Endodermal cell (in vitro differentiated cells): ENCODE data around the gene KRTAP5-4. TPM values are rescaled to one million over a fixed set of nuclear protein-coding genes. Genes with fewer than 3 reads are reported as not detected.
"Not testable (repeated sequence)": the region's sequence is repeated elsewhere in the genome, so short reads cannot be mapped to it uniquely, and the experiment has no call there.

ENCODE experiments used
- DNase-seq: peaks from one replicate; pipeline ENCODE4 v3.0.0-alpha.2; 2017
- H3K27ac ChIP-seq: 2 replicates; pipeline ENCODE4 v1.5.1; 2013; ENCODE audit warnings: mild to moderate bottlenecking, low read depth, low read length, moderate library complexity
- H3K27me3 ChIP-seq: 2 replicates; pipeline ENCODE4 v1.6.1; 2013; ENCODE audit warnings: mild to moderate bottlenecking, low read length, moderate library complexity; ENCODE audit not compliant: insufficient read depth, control insufficient read depth, poor library complexity, severe bottlenecking
- H3K36me3 ChIP-seq: 2 replicates; pipeline ENCODE4 v1.7.0; 2013; ENCODE audit warnings: mild to moderate bottlenecking, low read length, moderate library complexity; ENCODE audit not compliant: control insufficient read depth, insufficient read depth
- H3K4me1 ChIP-seq: one replicate; pipeline ENCODE4 v1.7.0; 2013; ENCODE audit warnings: low read length; ENCODE audit not compliant: control insufficient read depth, insufficient read depth
- H3K4me3 ChIP-seq: 2 replicates; pipeline ENCODE4 v1.5.1; 2013; ENCODE audit warnings: mild to moderate bottlenecking, low read length, moderate library complexity
- H3K9ac ChIP-seq: 2 replicates; pipeline ENCODE4 v1.6.1; 2013; ENCODE audit warnings: mild to moderate bottlenecking, low read length, moderate library complexity; ENCODE audit not compliant: poor library complexity, severe bottlenecking; ENCODE audit errors: extremely low read depth
- H3K9me3 ChIP-seq: 2 replicates; pipeline ENCODE4 v1.6.1; 2013; ENCODE audit warnings: mild to moderate bottlenecking, low read length, moderate library complexity; ENCODE audit not compliant: control insufficient read depth
- H3K27ac Mint-ChIP-seq: 2 replicates; pipeline ENCODE4 v1.8.0; 2020; ENCODE audit warnings: mixed read lengths
- H3K27me3 Mint-ChIP-seq: 2 replicates; pipeline ENCODE4 v1.8.0; 2021; ENCODE audit warnings: mild to moderate bottlenecking, mixed read lengths; ENCODE audit not compliant: insufficient read depth
- H3K36me3 Mint-ChIP-seq: 2 replicates; pipeline ENCODE4 v1.8.0; 2020; ENCODE audit warnings: low read depth, mixed read lengths
- H3K4me1 Mint-ChIP-seq: 2 replicates; pipeline ENCODE4 v1.8.0; 2020; ENCODE audit warnings: mixed read lengths
- H3K4me3 Mint-ChIP-seq: 2 replicates; pipeline ENCODE4 v1.8.0; 2020; ENCODE audit warnings: mild to moderate bottlenecking, moderate library complexity, mixed read lengths
- H3K9me3 Mint-ChIP-seq: 2 replicates; pipeline ENCODE4 v1.8.0; 2020; ENCODE audit warnings: mild to moderate bottlenecking, mixed read lengths
- CTCF ChIP-seq: fragments of 200-600 bp; sonication (generic); conservative IDR thresholded peaks from 2 replicates; pipeline ENCODE4 v1.5.0; 2021; ENCODE audit warnings: antibody characterized with exemption, mild to moderate bottlenecking
- WGBS, 2 experiments: methylation state at CpG; one replicate each; pipeline versions ENCODE4 v1.1.5 to v1.1.7; 2013; ENCODE audit warnings: missing lambda C conversion rate in 2 of 2, mixed read lengths in 1 of 2; ENCODE audit not compliant: insufficient coverage in 1 of 2, insufficient read length in 1 of 2; 5-methylcytosine and 5-hydroxymethylcytosine counted together
- total RNA-seq, 2 donors: library from RNA; stranded (reverse); fragmentation: NEBNext Ultra II Directional in 1 of 2; extraction: Animal tissue kit (Norgen Biotek cat#: 25700) in 1 of 2; gene quantifications; 2 replicates in 1 of 2; 3 replicates in 1 of 2; pipeline ENCODE4 v1.2.1, GENCODE V29; 2021

Gene KRTAP5-4
- total RNA-seq, 2 donors from 2014 or later, result not detected

- H3K4me1 Mint-ChIP-seq, result no peaks in the 10 kb centered on the region
- H3K27me3 ChIP-seq, result peaks cover 4% of the 10 kb centered on the region
Observed at GRCh38 chr11:1618231-1618630, 3.7 kb downstream of the KRTAP5-4 start.

GRCh38 chr11:1608363-1608762 lies 13.6 kb downstream of the KRTAP5-4 start, which contains the start of gene KRTAP5-3:
Gene KRTAP5-3, minus strand, starts transcription at chr11:1608463. Its CDS starts 78 bp downstream, at chr11:1608385.
- H3K4me3 Mint-ChIP-seq, result no peak within 1 kb of the TSS
- 75 to 100% methylated on average over 1 to 4 of the region's 4 CpGs for WGBS, 2 experiments
- H3K4me1 ChIP-seq, result no peaks in the 10 kb centered on the region

More at GRCh38 chr11:1618231-1618630, 3.7 kb downstream of the KRTAP5-4 start:
- WGBS, 2 experiments, result 78 to 84% methylated on average over 10 of the region's 10 CpGs
- no peak for DNase-seq
- Histone ChIP-seq H3K36me3 (no peaks in the 10 kb centered on the region), H3K9me3 (no peaks in the 10 kb centered on the region), H3K4me1 (no peaks in the 10 kb centered on the region), H3K27ac (no peak overlapping the region), H3K4me3 (no peak overlapping the region), H3K9ac (no peak overlapping the region)
- no peak for TF ChIP-seq CTCF
- H3K4me3 Mint-ChIP-seq, result no peak overlapping the region
- H3K27me3 Mint-ChIP-seq, result peaks cover 43% of the 10 kb centered on the region
- no peaks in the 10 kb centered on the region for H3K36me3 Mint-ChIP-seq
- H3K27ac Mint-ChIP-seq, result no peak overlapping the region
- H3K9me3 Mint-ChIP-seq, result peaks cover 20% of the 10 kb centered on the region

GRCh38 chr11:1607901-1608300 lies 14.0 kb downstream of the KRTAP5-4 start:
- not testable (repeated sequence) for H3K4me1 ChIP-seq, H3K9ac ChIP-seq, H3K4me3 ChIP-seq, H3K36me3 ChIP-seq, H3K27ac Mint-ChIP-seq, H3K27ac ChIP-seq, H3K27me3 ChIP-seq, H3K36me3 Mint-ChIP-seq, DNase-seq, H3K4me1 Mint-ChIP-seq, H3K4me3 Mint-ChIP-seq, H3K9me3 ChIP-seq
- H3K9me3 Mint-ChIP-seq, result peaks cover 17% of the 10 kb centered on the region
- 72 to 100% methylated on average over 2 to 5 of the region's 5 CpGs for WGBS, 2 experiments
- H3K27me3 Mint-ChIP-seq, result peaks cover 19% of the 10 kb centered on the region

More at GRCh38 chr11:1608363-1608762, 13.6 kb downstream of the KRTAP5-4 start, which contains the start of gene KRTAP5-3:
- Histone ChIP-seq H3K27me3 (no peaks in the 10 kb centered on the region), H3K4me3 (no peak within 1 kb of the TSS), H3K36me3 (no peaks in the 10 kb centered on the region), H3K9me3 (no peaks in the 10 kb centered on the region), H3K27ac (no peak within 1 kb of the TSS), H3K9ac (no peak within 1 kb of the TSS)
- no peak within 1 kb of the TSS for H3K27ac Mint-ChIP-seq
- H3K36me3 Mint-ChIP-seq, result no peaks in the 10 kb centered on the region
- TF ChIP-seq CTCF, result no peak
- H3K9me3 Mint-ChIP-seq, result peaks cover 17% of the 10 kb centered on the region
- no peak for DNase-seq
- H3K27me3 Mint-ChIP-seq, result peaks cover 21% of the 10 kb centered on the region
- peaks cover 9% of the 10 kb centered on the region for H3K4me1 Mint-ChIP-seq

GRCh38 chr11:1607156-1607845 lies 14.6 kb downstream of the KRTAP5-4 start:
- not testable (repeated sequence) for H3K36me3 Mint-ChIP-seq, H3K36me3 ChIP-seq, H3K9me3 ChIP-seq, H3K4me1 ChIP-seq, H3K4me3 Mint-ChIP-seq, H3K27ac Mint-ChIP-seq, H3K9ac ChIP-seq, H3K27ac ChIP-seq, H3K4me1 Mint-ChIP-seq, H3K27me3 ChIP-seq, H3K4me3 ChIP-seq
- Mint-ChIP-seq H3K9me3 (peaks cover 19% of the 10 kb centered on the region), H3K27me3 (peaks cover 21% of the 10 kb centered on the region)
- WGBS, 2 experiments, result 35 to 61% methylated on average over 11 to 18 of the region's 18 CpGs
- DNase-seq, result peak; percentile 69

GRCh38 chr11:1605923-1606322 lies 16.0 kb downstream of the KRTAP5-4 start:
- not testable (repeated sequence) for H3K9ac ChIP-seq, H3K4me1 ChIP-seq, H3K4me1 Mint-ChIP-seq, H3K4me3 Mint-ChIP-seq, H3K9me3 ChIP-seq, H3K36me3 ChIP-seq, DNase-seq, H3K27me3 ChIP-seq, H3K27ac ChIP-seq, H3K4me3 ChIP-seq, H3K36me3 Mint-ChIP-seq
- H3K27ac Mint-ChIP-seq, result peak overlapping the region; percentile 62
- peaks cover 27% of the 10 kb centered on the region for H3K27me3 Mint-ChIP-seq
- WGBS, 2 experiments, result 93 to 94% methylated on average over 8 to 13 of the region's 13 CpGs
- H3K9me3 Mint-ChIP-seq, result peaks cover 26% of the 10 kb centered on the region
